C4-2B (cell line): ENCODE measurements around the gene TMEM156.
A peak's percentile ranks its signal among the peaks of the same experiment; 100 is the strongest.

Source experiments
- H3K27ac ChIP-seq: fragments of 450-650 bp; 2 replicates; pipeline ENCODE4 v1.5.1; 2017
- CTCF ChIP-seq: fragments of 450-650 bp; conservative IDR thresholded peaks from 2 replicates; pipeline ENCODE4 v1.5.1; 2017; ENCODE audit warnings: mild to moderate bottlenecking
- ZFX ChIP-seq: fragments of 450-650 bp; IDR thresholded peaks from 2 replicates; pipeline ENCODE4 v1.6.1; 2017

TMEM156 gene

GRCh38 chr4:39062770-39063097 lies 30.5 kb upstream of the TMEM156 start:
- H3K27ac ChIP-seq = no peak overlapping the region
- TF ChIP-seq CTCF = no peak
- no peak for TF ChIP-seq ZFX

- TF ChIP-seq CTCF = no peak
- no peak within 1 kb of the TSS for H3K27ac ChIP-seq
Measured at GRCh38 chr4:39062094-39062769, 30.0 kb upstream of the TMEM156 start, which contains the start of gene KLHL5. KLHL5 (plus strand) TSS chr4:39062232; CDS start chr4:39062653, 421 bp downstream.

DNA sequence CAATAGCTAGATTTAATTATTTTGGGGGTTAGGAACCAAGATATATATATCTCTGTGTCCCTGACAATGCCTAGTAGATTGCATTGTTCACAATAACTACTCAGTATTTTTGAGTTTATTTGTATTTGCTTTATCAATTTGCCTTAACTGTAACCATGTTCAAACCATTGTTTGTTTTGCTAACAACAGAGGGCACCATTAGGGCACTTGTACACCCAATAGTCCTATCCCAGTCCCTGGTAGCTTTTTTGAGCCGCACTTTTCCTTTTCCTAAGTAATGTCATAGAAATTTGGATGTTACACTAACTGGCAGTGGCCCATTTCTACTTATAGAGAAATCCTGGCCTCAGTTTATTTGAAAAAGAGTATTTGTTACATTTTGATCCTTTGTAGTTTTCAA lies 29.2 kb upstream of the TMEM156 start:
- TF ChIP-seq ZFX (no peak), CTCF (peak; percentile 26)
- no peak overlapping the region for H3K27ac ChIP-seq

GRCh38 chr4:39056023-39056422 lies 23.8 kb upstream of the TMEM156 start:
- TF ChIP-seq CTCF (no peak), ZFX (no peak)
- H3K27ac ChIP-seq = no peak overlapping the region

- no peak for TF ChIP-seq ZFX
- no peak for TF ChIP-seq CTCF
- no peak overlapping the region for H3K27ac ChIP-seq
Measured at GRCh38 chr4:39054497-39054896, 22.3 kb upstream of the TMEM156 start.

- no peak for TF ChIP-seq CTCF
- no peak for TF ChIP-seq ZFX
Measured at GRCh38 chr4:39053983-39054382, 21.8 kb upstream of the TMEM156 start.

DNA sequence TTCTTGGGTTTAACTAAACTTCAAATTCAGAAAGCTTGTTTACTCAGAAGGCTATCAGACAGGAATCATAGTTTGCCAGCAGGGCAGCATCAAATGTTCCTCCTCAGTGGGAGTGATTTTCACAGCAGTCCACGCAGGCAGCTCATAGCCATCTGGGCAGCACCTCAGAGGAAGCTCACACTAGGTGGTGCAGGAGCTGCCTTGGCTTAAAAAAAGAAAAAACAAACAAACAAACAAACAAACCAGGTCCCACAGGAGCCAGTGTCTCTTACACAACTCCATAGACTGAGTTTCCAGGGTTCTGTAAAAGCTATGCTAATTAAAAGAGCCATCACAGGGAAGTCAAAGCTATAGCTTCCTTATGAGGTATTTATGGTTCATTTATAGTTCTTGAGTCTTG lies 19.3 kb upstream of the TMEM156 start:
- no peak overlapping the region for H3K27ac ChIP-seq
- TF ChIP-seq CTCF (no peak), ZFX (no peak)

More at GRCh38 chr4:39053983-39054382, 21.8 kb upstream of the TMEM156 start:
- no peak overlapping the region for H3K27ac ChIP-seq
